HepG2 (cell line): Measurements from ENCODE around the gene ZFP69B. TPM values are rescaled to one million over a fixed set of nuclear protein-coding genes. Genes with fewer than 3 reads are reported as not detected.

Source experiments
- AKAP8 ChIP-seq: sonication (generic); formaldehyde crosslinking; IDR thresholded peaks from 2 replicates; pipeline ENCODE4 v1.5.1; 2020; ENCODE audit warnings: mild to moderate bottlenecking, missing genetic modification reagents
- ATF5 ChIP-seq: sonication (generic); formaldehyde crosslinking; IDR thresholded peaks from 2 replicates; pipeline ENCODE4 v1.4.0; 2020; ENCODE audit warnings: mild to moderate bottlenecking, low read depth, missing genetic modification reagents
- ATM ChIP-seq: fragments of 450-650 bp; IDR thresholded peaks from 2 replicates; pipeline ENCODE4 v1.7.1; 2017; ENCODE audit warnings: mild to moderate bottlenecking, borderline replicate concordance
- BCL6 ChIP-seq: IDR thresholded peaks from 2 replicates; pipeline ENCODE4 v1.6.1; 2016; ENCODE audit warnings: missing genetic modification reagents, missing compliant biosample characterization
- DRAP1 ChIP-seq: IDR thresholded peaks from 2 replicates; pipeline ENCODE4 v1.6.1; 2016; ENCODE audit warnings: missing genetic modification reagents, missing compliant biosample characterization
- FIP1L1 ChIP-seq: fragments of 200-400 bp; formaldehyde crosslinking; IDR thresholded peaks from 2 replicates; pipeline ENCODE4 v1.6.1; 2018; ENCODE audit warnings: low read depth, mild to moderate bottlenecking, low read length, moderate library complexity, borderline replicate concordance; ENCODE audit not compliant: insufficient read depth
- HMGXB3 ChIP-seq: sonication (generic); formaldehyde crosslinking; IDR thresholded peaks from 2 replicates; pipeline ENCODE4 v1.4.0; 2020; ENCODE audit warnings: missing genetic modification reagents, borderline replicate concordance
- IKZF4 ChIP-seq: sonication (generic); formaldehyde crosslinking; IDR thresholded peaks from 2 replicates; pipeline ENCODE4 v1.5.1; 2020; ENCODE audit warnings: borderline replicate concordance, mild to moderate bottlenecking, low read depth, missing genetic modification reagents; ENCODE audit errors: not compliant biosample characterization
- PITX1 ChIP-seq: sonication (generic); formaldehyde crosslinking; IDR thresholded peaks from 2 replicates; pipeline ENCODE4 v1.5.1; 2020; ENCODE audit warnings: mild to moderate bottlenecking, missing genetic modification reagents
- PTBP1 ChIP-seq: fragments of 200-400 bp; formaldehyde crosslinking; IDR thresholded peaks from 2 replicates; pipeline ENCODE4 v1.6.1; 2018; ENCODE audit warnings: low read length, low read depth; ENCODE audit not compliant: poor library complexity, severe bottlenecking
- SIN3A ChIP-seq: IDR thresholded peaks from 2 replicates; pipeline ENCODE4 v1.6.1; 2011; ENCODE audit warnings: low read depth, mild to moderate bottlenecking, control low read depth, low read length, borderline replicate concordance
- SNAPC5 ChIP-seq: sonication (generic); formaldehyde crosslinking; IDR thresholded peaks from 2 replicates; pipeline ENCODE4 v1.8.1; 2023; ENCODE audit warnings: mild to moderate bottlenecking, missing genetic modification reagents, borderline replicate concordance
- TSC22D2 ChIP-seq: sonication (generic); formaldehyde crosslinking; IDR thresholded peaks from 2 replicates; pipeline ENCODE4 v1.5.1; 2020; ENCODE audit warnings: missing genetic modification reagents, mild to moderate bottlenecking, borderline replicate concordance
- YEATS2 ChIP-seq: sonication (generic); formaldehyde crosslinking; IDR thresholded peaks from 2 replicates; pipeline ENCODE4 v1.4.0; 2020; ENCODE audit warnings: missing genetic modification reagents, borderline replicate concordance
- ZBTB3 ChIP-seq: sonication (generic); formaldehyde crosslinking; IDR thresholded peaks from 2 replicates; pipeline ENCODE4 v1.4.0; 2020; ENCODE audit warnings: low read depth, mild to moderate bottlenecking, moderate library complexity, missing genetic modification reagents, borderline replicate concordance
- ZMYM4 ChIP-seq: sonication (generic); formaldehyde crosslinking; IDR thresholded peaks from 2 replicates; pipeline ENCODE4 v1.8.1; 2023; ENCODE audit warnings: mild to moderate bottlenecking, missing genetic modification reagents
- ZNF512B ChIP-seq: sonication (generic); formaldehyde crosslinking; IDR thresholded peaks from 2 replicates; pipeline ENCODE4 v1.5.1; 2020; ENCODE audit warnings: missing genetic modification reagents, mild to moderate bottlenecking, borderline replicate concordance
- polyA plus RNA-seq, 8 experiments: library from polyadenylated mRNA; depleted of rRNA in 3 of 8; stranded (reverse) in 7 of 8; unstranded in 1 of 8; fragments of >200 nt; fragmentation: Illumina TruSeq in 4 of 8; extraction: Trizol in 4 of 8; gene quantifications; 2 replicates each; pipeline versions ENCODE4 v1.2.1 to v1.2.3, GENCODE V29; 2011 to 2016; ENCODE audit warnings: low read depth in 4 of 8, missing spikeins in 1 of 8, mixed read lengths in 1 of 8; ENCODE audit not compliant: insufficient read depth in 1 of 8
- total RNA-seq, 5 experiments: library from RNA; depleted of rRNA; stranded (reverse); fragments of >200 nt; fragmentation: Illumina TruSeq; extraction: Trizol; gene quantifications; 2 replicates each; pipeline ENCODE4 v1.2.3, GENCODE V29; 2016; ENCODE audit warnings: low read depth in 1 of 5

The ZFP69B gene
- total and polyA plus RNA-seq, 2 of the 13 experiments (the other 11 are each of a cell fraction or from before 2014, with no cell fraction given) = 4.6 to 7.7 TPM

- TF ChIP-seq SNAPC5 (CRISPR knock-in tag) = no peak
- TF ChIP-seq FIP1L1 = no peak
- TF ChIP-seq ZBTB3 (CRISPR knock-in tag) = no peak
- TF ChIP-seq DRAP1 = peak; percentile 30; the same call in 1 of the 2 replicates
- TF ChIP-seq ZNF512B = no peak
- TF ChIP-seq BCL6 (CRISPR knock-in tag) = no peak
- no peak for TF ChIP-seq PTBP1
- no peak for TF ChIP-seq ATF5 (CRISPR knock-in tag)
- no peak for TF ChIP-seq HMGXB3 (CRISPR knock-in tag)
- TF ChIP-seq YEATS2 (CRISPR knock-in tag) = peak; percentile 1; the same call in 1 of the 2 replicates
- no peak for TF ChIP-seq PITX1 (CRISPR knock-in tag)
- TF ChIP-seq TSC22D2 (CRISPR knock-in tag) = no peak
- no peak for TF ChIP-seq ATM
- TF ChIP-seq IKZF4 (CRISPR knock-in tag) = peak; percentile 36
- TF ChIP-seq AKAP8 = no peak
- TF ChIP-seq ZMYM4 (CRISPR knock-in tag) = peak; percentile 64
- TF ChIP-seq SIN3A = no peak
Measured at GRCh38 chr1:40476924-40477677, 26.8 kb downstream of the ZFP69B start, which contains the start of gene ZFP69 (continued).
